Natural killer cell treated with Interleukin-12 subunit alpha and Interleukin-12 subunit beta and Interleukin-15 and Interleukin-18, amount 100 ng/mL, for 72 hours (primary cell): ENCODE data around the gene ZNF597. TPM values are rescaled to one million over a fixed set of nuclear protein-coding genes. Genes with fewer than 3 reads are reported as not detected.

Experiments
- ATAC-seq, 2 donors: fragments of 150-1000 bp; cut with Tn5 transposase in 1 of 2; sonication (Bioruptor Pico), chemical (Tn5 transposase) in 1 of 2; 2 replicates each; pipeline ENCODE4 v1.10.0; 2021
- DNase-seq: peaks from one replicate; pipeline ENCODE4 v3.0.0; 2022; ENCODE audit warnings: low spot score
- H3K27ac Mint-ChIP-seq, 2 donors: 1 replicate in 1 of 2; 2 replicates in 1 of 2; pipeline ENCODE4 v1.8.0; 2022; ENCODE audit warnings: mixed read lengths in 2 of 2, mild to moderate bottlenecking in 1 of 2, moderate library complexity in 1 of 2
- H3K27me3 Mint-ChIP-seq, 2 donors: 1 replicate in 1 of 2; 2 replicates in 1 of 2; pipeline ENCODE4 v1.8.0; 2022; ENCODE audit warnings: mixed read lengths in 2 of 2
- H3K36me3 Mint-ChIP-seq: one replicate; pipeline ENCODE4 v1.8.0; 2022; ENCODE audit warnings: mixed read lengths
- H3K4me1 Mint-ChIP-seq, 2 donors: 1 replicate in 1 of 2; 2 replicates in 1 of 2; pipeline ENCODE4 v1.8.0; 2022; ENCODE audit warnings: low read depth in 2 of 2, mixed read lengths in 2 of 2, mild to moderate bottlenecking in 1 of 2
- H3K4me3 Mint-ChIP-seq: one replicate; pipeline ENCODE4 v1.8.0; 2022; ENCODE audit warnings: mixed read lengths
- H3K9me3 Mint-ChIP-seq: 2 replicates; pipeline ENCODE4 v1.8.0; 2022; ENCODE audit warnings: mixed read lengths
- total RNA-seq, 2 donors: library from RNA; stranded (reverse); gene quantifications; one replicate each; pipeline ENCODE4 v1.2.3, GENCODE V29; 2022

Gene ZNF597
- total RNA-seq, result 1 to 10 TPM; 2.7 to 2.9 TPM

- Mint-ChIP-seq H3K27me3 (peaks cover 0 to 3% of the 10 kb centered on the region in 2 donors), H3K36me3 (peaks cover 21% of the 10 kb centered on the region), H3K4me1 (peaks cover 18 to 20% of the 10 kb centered on the region in 2 donors), H3K9me3 (peaks cover 3% of the 10 kb centered on the region), H3K4me3 (peak within 1 kb of the TSS; percentile 95), H3K27ac (peak within 1 kb of the TSS; percentile 90 to 97)
- peak; percentile 90 for DNase-seq
- peak; percentile 97 to 98 for ATAC-seq
These were observed at the start of gene ZNF597, which contains the start of gene NAA60 for GRCh38 chr16:3443108-3444031. Gene ZNF597, minus strand, starts transcription at chr16:3443504. Its CDS starts 351 bp downstream, at chr16:3443153. Gene NAA60, plus strand, starts transcription at chr16:3443680. Its CDS starts 32,548 bp downstream, at chr16:3476228.

GRCh38 chr16:3492356-3492755 is 49.1 kb upstream of the ZNF597 start:
- H3K4me3 Mint-ChIP-seq, result no peak overlapping the region
- peak; percentile 57 for DNase-seq
- H3K27me3 Mint-ChIP-seq, result no peaks in the 10 kb centered on the region
- H3K36me3 Mint-ChIP-seq, result no peaks in the 10 kb centered on the region
- ATAC-seq, result no peak
- no peak overlapping the region for H3K27ac Mint-ChIP-seq
- no peaks in the 10 kb centered on the region for H3K4me1 Mint-ChIP-seq
- no peaks in the 10 kb centered on the region for H3K9me3 Mint-ChIP-seq

- no peaks in the 10 kb centered on the region for H3K27me3 Mint-ChIP-seq
- H3K4me1 Mint-ChIP-seq, result no peaks in the 10 kb centered on the region
- no peak overlapping the region for H3K27ac Mint-ChIP-seq
- DNase-seq, result no peak
- ATAC-seq, result no peak
- no peaks in the 10 kb centered on the region for H3K36me3 Mint-ChIP-seq
- no peaks in the 10 kb centered on the region for H3K9me3 Mint-ChIP-seq
- no peak overlapping the region for H3K4me3 Mint-ChIP-seq
These were observed 47.8 kb upstream of the ZNF597 start for GRCh38 chr16:3490911-3491629.

DNA sequence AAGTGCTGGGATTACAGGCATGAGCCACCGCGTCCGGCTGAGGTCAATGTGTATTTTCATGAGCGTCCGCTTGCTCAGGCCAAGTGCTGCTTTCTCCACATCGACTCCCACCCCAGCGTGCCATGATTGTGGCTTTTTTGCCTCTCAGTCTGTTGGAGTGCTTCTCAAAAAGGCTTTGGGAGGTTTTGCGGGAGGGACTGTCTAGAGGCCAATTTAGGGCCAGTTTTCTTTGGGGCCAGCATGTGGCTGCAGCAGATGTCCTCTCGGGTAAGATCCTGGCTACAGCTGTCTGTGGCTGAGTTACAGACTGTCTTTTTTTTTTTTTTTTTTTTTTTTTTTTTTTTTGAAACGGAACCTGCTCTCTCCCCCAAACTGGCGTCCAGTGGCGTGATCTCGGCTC is 45.5 kb upstream of the ZNF597 start:
- H3K36me3 Mint-ChIP-seq, result no peaks in the 10 kb centered on the region
- no peaks in the 10 kb centered on the region for H3K27me3 Mint-ChIP-seq
- no peaks in the 10 kb centered on the region for H3K9me3 Mint-ChIP-seq
- no peak overlapping the region for H3K27ac Mint-ChIP-seq
- no peak for DNase-seq
- H3K4me3 Mint-ChIP-seq, result no peak overlapping the region
- H3K4me1 Mint-ChIP-seq, result no peaks in the 10 kb centered on the region
- ATAC-seq, result no peak

DNA sequence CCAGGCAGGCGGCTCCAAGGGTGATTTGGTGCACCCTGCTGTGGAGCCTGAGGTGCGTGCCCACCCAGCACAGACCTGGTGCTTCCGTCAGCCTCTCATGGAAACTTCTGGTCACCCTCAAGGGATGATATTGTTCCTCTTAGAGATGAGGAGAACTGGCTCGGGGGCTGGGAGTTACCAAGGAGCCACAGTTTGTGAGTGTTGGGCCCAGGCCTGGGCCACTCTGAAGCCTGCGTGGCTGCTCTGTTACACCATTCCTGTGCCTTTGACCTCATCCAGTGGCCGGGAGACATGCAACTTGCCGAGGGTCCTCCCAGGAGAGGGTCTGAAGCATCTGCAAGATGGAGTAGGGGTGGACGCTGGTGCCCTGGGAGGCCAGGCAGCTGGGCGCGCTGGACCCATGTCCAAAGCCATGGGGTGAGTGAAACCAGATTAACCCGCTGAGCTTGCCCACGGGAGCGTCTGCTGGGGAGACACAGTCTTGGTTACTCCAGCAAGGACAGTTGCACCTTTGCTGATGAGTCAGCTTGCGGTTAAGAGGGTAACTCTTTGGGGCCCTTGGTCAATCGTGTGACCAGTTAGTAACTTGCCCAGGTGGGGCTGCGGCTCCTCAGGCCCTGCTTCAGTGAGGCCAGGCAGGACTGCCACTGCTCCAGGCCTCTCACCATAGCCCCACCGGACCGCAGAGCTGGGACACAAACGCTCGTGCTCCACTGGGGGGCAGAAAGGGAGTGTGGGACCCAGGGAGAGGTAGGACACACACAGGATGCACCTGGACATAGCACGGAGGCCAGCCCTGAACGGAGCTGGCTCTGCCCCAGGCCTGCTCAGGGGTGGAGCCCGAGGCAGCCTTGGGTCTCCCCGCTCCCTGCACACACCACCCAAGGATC is 44.5 kb upstream of the ZNF597 start:
- Mint-ChIP-seq H3K4me3 (no peak overlapping the region), H3K4me1 (peaks cover 0 to 1% of the 10 kb centered on the region in 2 donors), H3K27ac (no peak overlapping the region), H3K27me3 (no peaks in the 10 kb centered on the region), H3K9me3 (no peaks in the 10 kb centered on the region), H3K36me3 (peaks cover 8% of the 10 kb centered on the region)
- DNase-seq (no peak), ATAC-seq (peak in 1 of 2 donors; percentile 41)

DNA sequence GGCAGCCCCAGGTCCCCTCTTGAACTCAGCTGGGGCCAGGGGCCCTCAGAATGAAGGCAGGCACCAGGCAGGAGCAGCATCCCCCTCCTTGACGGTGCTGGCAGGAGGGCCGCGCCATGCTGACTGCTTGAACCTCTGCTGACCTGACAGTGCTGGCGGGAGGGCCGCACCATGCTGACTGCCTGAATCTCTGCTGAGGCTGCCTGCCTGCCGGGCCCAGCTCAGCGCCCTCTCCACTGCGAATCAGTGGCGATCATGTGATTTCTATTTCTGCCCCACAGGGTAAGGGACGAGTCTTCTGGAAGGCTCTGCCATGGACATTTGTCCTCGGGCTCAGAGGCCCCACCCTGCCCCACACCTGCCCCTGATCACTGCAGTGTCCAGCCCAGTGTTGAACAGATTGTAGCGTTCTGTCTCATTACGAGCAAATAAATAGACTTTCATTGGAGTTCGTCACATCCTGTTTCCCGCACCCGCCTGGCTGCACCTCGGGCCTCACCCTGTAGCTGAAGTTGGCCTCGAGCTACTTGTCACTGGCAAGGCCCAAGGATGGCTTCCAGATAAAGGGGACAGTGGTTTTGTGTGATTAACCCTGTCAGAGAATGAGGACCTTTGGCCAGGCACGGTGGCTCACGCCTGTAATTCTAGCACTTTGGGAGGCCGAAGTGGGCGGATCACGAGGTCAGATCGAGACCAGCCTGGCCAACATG is 43.4 kb upstream of the ZNF597 start:
- Mint-ChIP-seq H3K4me1 (peaks cover 0 to 4% of the 10 kb centered on the region in 2 donors), H3K27ac (no peak overlapping the region), H3K4me3 (no peak overlapping the region), H3K36me3 (peaks cover 10% of the 10 kb centered on the region), H3K9me3 (no peaks in the 10 kb centered on the region), H3K27me3 (no peaks in the 10 kb centered on the region)
- no peak for DNase-seq
- ATAC-seq, result no peak

GRCh38 chr16:3485821-3486505 is 42.7 kb upstream of the ZNF597 start:
- Mint-ChIP-seq H3K4me3 (no peak overlapping the region), H3K27ac (no peak overlapping the region), H3K9me3 (no peaks in the 10 kb centered on the region), H3K36me3 (peaks cover 10% of the 10 kb centered on the region), H3K4me1 (peaks cover 0 to 9% of the 10 kb centered on the region in 2 donors), H3K27me3 (no peaks in the 10 kb centered on the region)
- ATAC-seq, result peak in 1 of 2 donors; percentile 11
- DNase-seq, result no peak

GRCh38 chr16:3485097-3485745 is 41.9 kb upstream of the ZNF597 start:
- peaks cover 10% of the 10 kb centered on the region for H3K36me3 Mint-ChIP-seq
- H3K9me3 Mint-ChIP-seq, result no peaks in the 10 kb centered on the region
- H3K4me1 Mint-ChIP-seq, result peaks cover 0 to 11% of the 10 kb centered on the region in 2 donors
- ATAC-seq, result no peak
- DNase-seq, result no peak
- no peak overlapping the region for H3K4me3 Mint-ChIP-seq
- no peak overlapping the region for H3K27ac Mint-ChIP-seq
- no peaks in the 10 kb centered on the region for H3K27me3 Mint-ChIP-seq

DNA sequence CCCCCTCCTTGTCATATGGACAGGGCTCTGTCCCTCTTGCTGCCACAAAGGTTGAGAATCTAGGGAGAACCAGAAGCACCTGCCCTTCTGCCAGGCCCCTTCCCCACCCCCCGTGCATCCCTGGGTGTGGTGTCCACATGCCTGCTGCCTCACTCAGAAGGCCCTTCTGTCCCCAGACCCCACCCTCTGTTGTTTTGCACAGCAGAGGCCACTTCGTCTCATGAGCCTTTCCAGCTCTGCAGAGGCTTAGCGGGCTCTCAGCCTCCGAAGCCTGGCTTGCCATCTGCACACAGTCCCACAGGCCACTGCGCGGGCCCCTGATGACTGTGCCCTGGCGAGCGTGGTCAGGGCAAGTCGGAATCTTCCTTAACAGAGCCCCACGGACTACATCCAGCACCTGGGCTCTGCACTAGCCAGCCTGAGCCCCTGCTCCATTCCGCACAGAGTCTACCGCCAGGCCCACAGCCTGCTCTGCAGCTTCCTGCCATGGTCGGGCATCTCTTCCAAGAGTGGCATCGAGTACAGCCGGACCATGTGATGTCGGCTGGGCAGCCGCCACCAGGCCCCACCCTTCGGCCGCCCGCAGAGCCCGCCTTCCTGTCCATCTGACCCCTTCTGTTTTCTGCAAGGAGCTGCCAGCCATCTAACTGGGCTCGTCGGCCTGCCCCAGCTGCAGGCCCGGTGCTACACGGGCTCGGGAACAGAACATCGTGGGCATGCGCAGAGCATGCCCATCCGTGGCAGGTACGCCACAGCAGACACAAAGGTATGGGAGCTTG is 41.2 kb upstream of the ZNF597 start:
- Mint-ChIP-seq H3K27ac (no peak overlapping the region), H3K9me3 (no peaks in the 10 kb centered on the region), H3K4me1 (peaks cover 0 to 11% of the 10 kb centered on the region in 2 donors), H3K4me3 (no peak overlapping the region), H3K27me3 (no peaks in the 10 kb centered on the region), H3K36me3 (peaks cover 10% of the 10 kb centered on the region)
- no peak for DNase-seq
- ATAC-seq, result no peak

- H3K4me3 Mint-ChIP-seq, result no peak overlapping the region
- peak overlapping the region in 1 of 2 donors; percentile 57 for H3K27ac Mint-ChIP-seq
- DNase-seq (no peak), ATAC-seq (no peak)
- no peaks in the 10 kb centered on the region for H3K9me3 Mint-ChIP-seq
- H3K4me1 Mint-ChIP-seq, result peaks cover 0 to 15% of the 10 kb centered on the region in 2 donors
- peaks cover 10% of the 10 kb centered on the region for H3K36me3 Mint-ChIP-seq
- H3K27me3 Mint-ChIP-seq, result no peaks in the 10 kb centered on the region
These were observed 39.4 kb upstream of the ZNF597 start for GRCh38 chr16:3482659-3483241.
